Rectal smooth muscle tissue (tissue), 1 donor: ENCODE measurements around the gene NR2C2AP.

Experiments
- H3K27ac ChIP-seq: one replicate; pipeline ENCODE4 v1.7.0; 2013; ENCODE audit warnings: low read depth, low read length, inconsistent platforms
- H3K27me3 ChIP-seq: one replicate; pipeline ENCODE4 v1.7.0; 2013; ENCODE audit warnings: low read length; ENCODE audit not compliant: control insufficient read depth, insufficient read depth
- H3K36me3 ChIP-seq: one replicate; pipeline ENCODE4 v1.7.0; 2013; ENCODE audit warnings: low read length; ENCODE audit not compliant: control insufficient read depth, insufficient read depth
- H3K4me1 ChIP-seq: one replicate; pipeline ENCODE4 v1.7.0; 2013; ENCODE audit warnings: low read length; ENCODE audit not compliant: control insufficient read depth, insufficient read depth
- H3K4me3 ChIP-seq: one replicate; pipeline ENCODE4 v1.7.0; 2013; ENCODE audit warnings: low read length
- H3K9ac ChIP-seq: one replicate; pipeline ENCODE4 v1.7.0; 2013; ENCODE audit warnings: low read length

NR2C2AP gene

DNA sequence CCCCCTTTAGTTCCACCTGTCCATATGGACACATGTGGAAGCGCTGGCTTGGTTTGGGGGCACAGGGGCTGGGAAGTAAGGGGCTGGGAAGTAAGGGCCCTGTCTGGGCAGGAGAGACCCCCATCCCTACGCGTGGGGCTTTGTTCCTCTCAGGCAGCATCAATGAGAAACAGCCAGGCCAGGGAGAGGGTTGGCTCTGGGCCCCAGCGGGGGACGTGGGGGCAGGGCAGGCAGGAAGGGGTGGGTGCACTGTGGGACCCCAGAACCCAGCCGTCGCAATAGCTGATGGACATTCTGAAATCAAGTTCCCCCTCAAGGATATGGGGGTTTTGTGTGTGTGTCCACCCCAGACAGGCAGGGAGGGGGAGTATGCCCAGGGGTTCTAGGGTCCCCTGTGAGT, 9.7 kb upstream of the NR2C2AP start:
- peaks cover 17% of the 10 kb centered on the region for H3K27me3 ChIP-seq

GRCh38 chr19:19211499-19212420, 8.5 kb upstream of the NR2C2AP start, which contains the start of gene NCAN:
TSS of gene NCAN (plus strand) at chr19:19211958. CDS start at chr19:19216954, 4,996 bp downstream.
- H3K36me3 ChIP-seq = no peaks in the 10 kb centered on the region
- no peak within 1 kb of the TSS for H3K4me3 ChIP-seq
- peaks cover 17% of the 10 kb centered on the region for H3K27me3 ChIP-seq
- H3K27ac ChIP-seq = no peak within 1 kb of the TSS
- no peak within 1 kb of the TSS for H3K9ac ChIP-seq
- no peaks in the 10 kb centered on the region for H3K4me1 ChIP-seq

More for the DNA sequence above, 9.7 kb upstream of the NR2C2AP start:
- no peaks in the 10 kb centered on the region for H3K36me3 ChIP-seq
- H3K4me1 ChIP-seq = no peaks in the 10 kb centered on the region
- no peak overlapping the region for H3K4me3 ChIP-seq
- H3K9ac ChIP-seq = no peak overlapping the region
- H3K27ac ChIP-seq = no peak overlapping the region

DNA sequence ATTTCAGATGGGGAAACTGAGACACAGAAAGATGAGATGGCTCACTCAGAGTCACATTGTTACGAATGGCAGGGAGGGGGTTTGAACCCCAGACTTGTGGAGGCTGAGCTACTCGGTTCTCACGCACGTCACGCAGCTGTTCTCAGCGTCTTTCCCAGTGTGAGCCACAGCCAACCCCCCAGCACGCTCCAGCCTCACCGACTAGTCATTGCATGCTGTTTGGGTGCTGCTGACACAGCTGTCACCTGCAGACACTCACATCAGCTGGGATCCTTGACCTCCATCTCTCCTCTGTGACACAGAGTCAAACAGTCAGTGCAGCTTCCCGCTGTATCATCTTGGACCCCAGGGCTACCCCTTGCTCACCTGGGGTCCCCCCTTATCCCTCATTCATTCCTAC, 6.2 kb upstream of the NR2C2AP start:
- H3K27me3 ChIP-seq = peaks cover 17% of the 10 kb centered on the region
- H3K9ac ChIP-seq = no peak overlapping the region
- H3K4me3 ChIP-seq = no peak overlapping the region
- no peaks in the 10 kb centered on the region for H3K4me1 ChIP-seq
- no peak overlapping the region for H3K27ac ChIP-seq
- no peaks in the 10 kb centered on the region for H3K36me3 ChIP-seq

DNA sequence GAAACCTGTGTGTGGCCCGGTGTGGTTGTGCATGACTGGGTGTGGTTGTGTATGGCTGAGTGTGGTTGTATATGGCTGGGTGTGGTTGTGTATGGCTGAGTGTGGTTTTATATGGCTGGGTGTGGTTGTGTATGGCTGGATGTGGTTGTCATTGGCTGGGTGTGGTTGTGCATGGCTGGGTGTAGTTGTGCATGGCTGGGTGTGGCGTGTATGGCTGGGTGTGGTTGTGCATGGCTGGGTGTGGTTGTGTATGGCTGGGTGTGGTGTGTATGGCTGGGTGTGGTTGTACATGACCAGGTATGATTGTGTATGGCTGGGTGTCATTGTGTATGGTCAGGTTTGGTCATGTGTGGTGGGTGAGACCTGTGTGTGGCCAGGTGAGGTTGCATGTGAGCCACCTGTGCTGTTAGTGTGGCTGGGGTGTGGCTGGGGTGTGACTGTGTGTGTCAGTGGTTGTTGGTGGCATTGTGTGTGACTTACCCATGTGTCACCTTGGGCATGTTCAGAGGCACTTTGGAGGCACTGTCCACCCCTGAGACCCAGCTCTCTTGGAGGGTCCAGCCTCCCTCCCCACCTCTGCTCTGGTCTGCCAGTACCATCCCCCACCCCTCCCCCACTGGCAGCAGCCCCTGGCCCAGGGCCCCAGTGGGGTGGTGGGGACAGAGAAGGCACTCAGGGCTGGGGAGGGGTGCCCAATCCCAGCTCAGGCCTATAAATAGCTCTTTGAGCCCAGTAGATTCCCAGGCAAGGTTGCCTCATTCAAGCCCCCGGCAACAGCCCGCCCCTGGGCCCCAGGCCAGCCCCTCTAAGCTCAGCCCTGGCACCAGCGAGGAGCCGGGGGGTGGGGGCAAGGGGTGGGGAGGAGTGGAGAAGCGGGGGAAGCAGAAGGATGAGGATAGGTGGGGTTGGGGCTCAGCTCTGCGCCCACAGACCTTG, 4.7 kb upstream of the NR2C2AP start:
- Histone ChIP-seq H3K27ac (no peak overlapping the region), H3K27me3 (peaks cover 13% of the 10 kb centered on the region), H3K4me1 (no peaks in the 10 kb centered on the region), H3K4me3 (no peak overlapping the region), H3K36me3 (no peaks in the 10 kb centered on the region), H3K9ac (no peak overlapping the region)

GRCh38 chr19:19206938-19207337, 3.7 kb upstream of the NR2C2AP start:
- no peak overlapping the region for H3K9ac ChIP-seq
- H3K36me3 ChIP-seq = no peaks in the 10 kb centered on the region
- peaks cover 6% of the 10 kb centered on the region for H3K27me3 ChIP-seq
- H3K4me3 ChIP-seq = no peak overlapping the region
- H3K27ac ChIP-seq = no peak overlapping the region
- H3K4me1 ChIP-seq = peaks cover 5% of the 10 kb centered on the region

DNA sequence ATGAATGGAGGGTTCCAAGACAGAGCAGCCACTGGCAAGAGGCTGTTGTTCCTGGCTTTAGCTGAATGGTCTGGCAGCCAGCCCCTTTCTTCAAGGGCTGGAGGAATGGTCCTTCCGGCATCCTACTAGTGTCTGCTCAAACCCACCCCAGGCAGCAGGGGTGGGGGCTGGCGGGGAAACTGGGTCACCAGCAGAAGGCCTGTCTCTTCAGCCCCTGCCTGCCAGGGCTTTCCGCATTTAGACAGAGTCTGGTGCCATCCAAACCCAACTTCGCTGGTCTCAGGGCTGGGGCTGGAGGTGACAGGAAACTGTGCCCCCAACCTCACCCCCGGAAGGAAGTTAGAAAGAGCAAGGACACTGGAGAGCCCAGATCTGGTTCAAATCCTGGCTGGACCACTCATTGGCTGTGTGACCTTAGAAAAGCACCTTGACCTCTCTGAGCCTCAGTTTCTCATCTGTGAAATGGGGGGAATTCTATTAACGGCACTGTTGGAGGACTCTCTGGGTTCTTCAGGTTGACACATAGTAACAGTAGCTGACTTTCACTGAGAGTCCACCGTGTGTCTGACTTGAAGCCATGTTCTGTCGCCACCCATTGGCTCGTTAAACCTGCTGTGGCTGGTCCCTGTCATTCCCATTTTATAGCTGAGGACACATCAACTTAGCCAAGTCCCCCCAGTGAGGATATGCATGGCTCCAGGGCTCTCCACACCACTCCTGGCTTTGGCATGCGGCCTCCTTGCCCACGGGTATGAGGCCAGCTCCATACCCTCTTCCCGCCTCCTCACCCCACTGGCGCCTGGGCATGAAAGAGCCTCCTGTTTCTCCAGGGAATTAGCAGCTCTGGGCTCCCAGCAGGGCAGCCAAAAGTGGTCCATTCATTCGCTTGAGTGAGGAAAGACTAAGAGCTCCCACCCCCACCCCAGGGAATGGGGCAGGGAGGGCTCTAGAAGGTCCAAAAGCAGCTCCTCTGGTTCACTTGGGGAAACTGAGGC, 2.5 kb upstream of the NR2C2AP start:
- Histone ChIP-seq H3K9ac (no peak overlapping the region), H3K36me3 (no peaks in the 10 kb centered on the region), H3K27me3 (no peaks in the 10 kb centered on the region), H3K4me1 (peaks cover 5% of the 10 kb centered on the region), H3K4me3 (no peak overlapping the region), H3K27ac (no peak overlapping the region)

DNA sequence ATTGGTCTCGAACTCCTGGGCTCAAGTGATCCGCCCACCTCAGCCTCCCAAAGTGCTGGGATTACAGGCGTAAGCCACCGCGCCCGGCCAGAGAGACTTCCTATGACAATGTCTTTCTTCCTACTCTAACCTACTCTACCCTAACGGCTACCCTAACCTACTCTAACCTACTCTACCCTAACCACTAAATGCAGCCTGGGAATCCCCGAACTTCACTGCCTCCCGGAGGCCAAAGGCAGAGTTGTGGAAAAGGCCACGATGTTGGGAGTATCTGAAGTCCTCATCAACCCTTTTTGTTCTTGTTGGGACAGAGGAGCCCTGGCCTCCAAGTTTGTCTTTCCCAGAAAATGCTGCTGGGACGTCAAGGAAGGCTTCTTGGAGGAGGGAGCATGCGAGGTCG, 967 bp upstream of the NR2C2AP start:
- Histone ChIP-seq H3K4me3 (no peak overlapping the region), H3K27ac (no peak overlapping the region), H3K9ac (no peak overlapping the region), H3K4me1 (peaks cover 5% of the 10 kb centered on the region), H3K27me3 (no peaks in the 10 kb centered on the region), H3K36me3 (no peaks in the 10 kb centered on the region)

GRCh38 chr19:19202707-19203011, 555 bp downstream of the NR2C2AP start:
- Histone ChIP-seq H3K36me3 (peaks cover 7% of the 10 kb centered on the region), H3K4me1 (peaks cover 5% of the 10 kb centered on the region), H3K27me3 (no peaks in the 10 kb centered on the region), H3K27ac (peak overlapping the region; percentile 38), H3K9ac (peak overlapping the region; percentile 49), H3K4me3 (peak overlapping the region; percentile 72)

DNA sequence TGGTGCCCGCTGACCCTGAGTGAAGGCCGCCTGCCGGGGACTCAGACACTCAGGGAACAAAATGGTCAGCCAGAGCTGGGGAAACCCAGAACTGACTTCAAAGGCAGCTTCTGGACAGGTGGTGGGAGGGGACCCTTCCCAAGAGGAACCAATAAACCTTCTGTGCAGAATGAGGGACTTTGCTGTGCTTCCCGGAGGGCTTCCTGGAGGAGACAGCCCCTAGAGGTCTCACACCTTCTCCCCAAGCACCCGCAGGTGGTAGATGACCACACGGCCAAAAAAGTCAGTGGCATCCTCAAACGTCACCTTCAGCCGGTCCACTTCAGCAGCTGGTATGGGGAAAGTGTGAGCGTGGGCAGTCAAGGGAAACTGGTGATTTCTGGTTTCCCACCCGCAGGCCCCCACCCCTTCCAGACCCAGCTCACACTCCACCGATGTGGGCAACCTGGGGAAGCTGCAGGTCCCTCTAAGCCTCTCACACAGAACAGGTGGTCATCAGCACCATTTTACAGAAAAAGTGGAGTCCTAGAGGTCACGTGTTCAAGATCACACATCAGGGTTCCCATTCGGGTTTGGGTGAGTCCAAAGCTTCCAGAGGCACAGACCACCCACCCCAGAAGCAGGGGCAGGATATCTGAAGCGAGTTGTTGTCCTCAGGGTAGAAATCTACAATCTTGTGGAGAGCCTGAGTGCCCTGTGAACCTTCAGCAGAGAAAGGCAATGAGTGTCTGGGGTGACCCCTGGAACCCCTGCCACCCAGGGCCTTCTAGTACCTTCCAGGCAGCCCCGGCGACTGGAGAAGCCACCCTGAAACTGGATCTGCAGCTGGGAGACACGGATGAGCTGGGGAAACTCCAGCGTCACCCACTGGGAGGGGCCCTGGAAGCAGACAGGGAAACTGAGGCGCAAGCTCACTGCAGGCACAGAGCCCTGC, 1.2 kb downstream of the NR2C2AP start:
- Histone ChIP-seq H3K27ac (no peak overlapping the region), H3K27me3 (no peaks in the 10 kb centered on the region), H3K4me3 (peak overlapping the region; percentile 72), H3K4me1 (peaks cover 5% of the 10 kb centered on the region), H3K36me3 (peaks cover 9% of the 10 kb centered on the region), H3K9ac (peak overlapping the region; percentile 49)

GRCh38 chr19:19193926-19194325, 9.3 kb downstream of the NR2C2AP start:
- Histone ChIP-seq H3K36me3 (peaks cover 13% of the 10 kb centered on the region), H3K27me3 (no peaks in the 10 kb centered on the region), H3K4me1 (peaks cover 17% of the 10 kb centered on the region), H3K27ac (no peak overlapping the region), H3K4me3 (peak overlapping the region; percentile 22), H3K9ac (no peak overlapping the region)

GRCh38 chr19:19192910-19193423, 10.2 kb downstream of the NR2C2AP start:
- H3K27me3 ChIP-seq = no peaks in the 10 kb centered on the region
- H3K36me3 ChIP-seq = peaks cover 7% of the 10 kb centered on the region
- peak overlapping the region; percentile 95 for H3K4me3 ChIP-seq
- peak overlapping the region; percentile 73 for H3K9ac ChIP-seq
- H3K4me1 ChIP-seq = peaks cover 17% of the 10 kb centered on the region
- peak overlapping the region; percentile 70 for H3K27ac ChIP-seq
